Stimulated activated CD4-positive, alpha-beta T cell treated with anti-CD3 and anti-CD28 coated beads, Interleukin-12 subunit alpha, Interleukin-12 subunit beta, amount 100 ng/mL, for 24 hours (primary cell): ENCODE measurements around the gene MS4A1.
A peak's percentile ranks its signal among the peaks of the same experiment; 100 is the strongest.
"Not testable (repeated sequence)": the region's sequence is repeated elsewhere in the genome, so short reads cannot be mapped to it uniquely, and the experiment has no call there.

Experiments
- DNase-seq, 2 experiments: peaks; one replicate each; pipeline ENCODE4 v3.0.0-alpha.2; 2020; ENCODE audit warnings: low read depth in 2 of 2

The MS4A1 gene

GRCh38 chr11:60502221-60502775 is 46.7 kb downstream of the MS4A1 start:
- no peak for DNase-seq

DNA sequence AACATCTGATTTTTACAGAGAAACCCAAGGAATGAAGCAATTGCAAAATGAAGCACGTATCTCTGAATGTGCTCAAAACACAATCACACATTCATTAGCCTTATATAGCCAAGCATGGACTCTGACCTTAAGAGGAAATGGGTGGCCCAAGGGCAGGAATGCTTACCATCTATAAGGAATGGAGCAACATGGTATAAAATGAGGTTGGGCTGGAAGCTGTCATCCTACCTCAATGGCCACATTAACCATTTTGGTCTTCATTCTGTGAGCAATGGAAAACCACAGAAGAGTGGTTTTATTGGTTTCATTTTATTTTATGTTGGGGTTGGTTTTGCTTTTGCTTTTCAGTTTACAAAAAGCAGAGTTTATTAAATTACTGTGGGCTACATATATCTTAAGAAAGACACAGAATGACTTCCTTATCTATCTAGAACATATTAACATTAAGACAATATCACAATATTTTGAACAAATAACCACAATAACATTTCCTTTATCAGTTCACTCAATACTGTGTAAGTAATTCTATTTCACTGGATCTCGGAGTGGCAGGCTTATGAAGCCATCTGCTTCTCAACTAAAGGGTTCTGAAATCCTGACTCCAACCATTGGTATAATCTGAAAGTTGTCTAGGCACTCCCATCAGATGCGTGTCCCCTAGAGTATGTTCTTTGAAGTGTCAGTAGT is 48.7 kb downstream of the MS4A1 start:
- DNase-seq: peak in 1 of 2 experiments; percentile 6

DNA sequence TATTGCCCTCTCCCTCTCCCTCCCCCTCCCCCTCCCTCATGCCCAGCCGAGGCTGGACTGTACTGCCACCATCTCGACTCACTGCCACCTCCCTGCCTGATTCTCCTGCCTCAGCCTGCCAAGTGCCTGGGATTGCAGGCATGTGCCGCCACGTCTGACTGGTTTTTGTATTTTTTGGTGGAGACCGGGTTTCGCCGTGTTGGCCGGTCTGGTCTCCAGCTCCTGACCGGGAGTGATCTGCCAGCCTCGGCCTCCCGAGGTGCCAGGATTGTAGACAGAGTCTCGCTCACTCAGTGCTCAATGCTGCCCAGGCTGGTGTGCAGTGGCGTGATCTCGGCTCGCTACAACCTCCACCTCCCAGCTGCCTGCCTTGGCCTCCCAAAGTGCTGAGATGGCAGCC is 54.0 kb downstream of the MS4A1 start:
- not testable (repeated sequence) for DNase-seq

DNA sequence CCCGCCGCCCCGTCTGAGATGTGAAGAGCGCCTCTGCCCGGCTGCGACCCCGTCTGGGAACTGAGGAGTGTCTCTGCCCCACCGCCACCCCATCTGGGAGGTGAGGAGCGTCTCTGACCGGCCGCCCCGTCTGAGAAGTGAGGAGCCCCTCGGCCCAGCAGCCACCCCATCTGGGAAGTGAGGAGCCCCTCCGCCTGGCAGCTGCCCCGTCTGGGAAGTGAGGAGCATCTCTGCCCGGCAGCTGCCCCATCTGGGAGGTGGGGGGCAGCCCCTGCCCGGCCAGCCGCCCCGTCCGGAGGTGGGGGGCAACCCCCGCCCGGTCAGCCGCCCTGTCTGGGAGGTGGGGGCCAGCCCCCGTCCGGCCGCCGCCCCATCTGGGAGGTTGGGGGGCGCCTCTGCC is 54.6 kb downstream of the MS4A1 start:
- DNase-seq: not testable (repeated sequence)

- DNase-seq: no peak
Observed at GRCh38 chr11:60511393-60511792, 55.7 kb downstream of the MS4A1 start.

DNA sequence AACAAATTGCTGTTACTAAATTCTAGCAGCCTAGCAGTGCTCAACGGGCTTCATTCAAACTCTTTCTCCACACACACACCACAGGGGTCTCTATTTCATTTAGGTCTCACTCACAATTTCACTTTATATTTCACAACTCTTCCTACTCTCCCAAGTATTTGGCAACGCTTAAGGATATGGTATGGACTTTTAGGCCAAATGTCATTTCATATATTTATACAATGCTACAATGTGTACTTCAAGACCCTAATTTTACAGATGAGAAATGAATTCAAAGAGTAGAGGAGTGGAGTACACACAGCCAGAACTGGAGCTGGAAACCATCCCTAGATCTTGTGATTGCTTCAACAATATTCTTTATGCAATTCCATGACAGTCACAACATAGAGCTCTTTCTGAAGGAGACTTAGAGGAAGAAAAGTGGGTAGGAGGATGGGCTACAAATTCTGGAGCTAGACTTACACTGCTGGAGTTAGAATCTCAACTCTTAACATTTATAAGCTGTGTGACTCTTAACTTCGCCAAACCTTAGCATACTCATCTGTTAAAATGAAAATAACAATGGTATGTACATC is 57.1 kb downstream of the MS4A1 start:
- DNase-seq: no peak

DNA sequence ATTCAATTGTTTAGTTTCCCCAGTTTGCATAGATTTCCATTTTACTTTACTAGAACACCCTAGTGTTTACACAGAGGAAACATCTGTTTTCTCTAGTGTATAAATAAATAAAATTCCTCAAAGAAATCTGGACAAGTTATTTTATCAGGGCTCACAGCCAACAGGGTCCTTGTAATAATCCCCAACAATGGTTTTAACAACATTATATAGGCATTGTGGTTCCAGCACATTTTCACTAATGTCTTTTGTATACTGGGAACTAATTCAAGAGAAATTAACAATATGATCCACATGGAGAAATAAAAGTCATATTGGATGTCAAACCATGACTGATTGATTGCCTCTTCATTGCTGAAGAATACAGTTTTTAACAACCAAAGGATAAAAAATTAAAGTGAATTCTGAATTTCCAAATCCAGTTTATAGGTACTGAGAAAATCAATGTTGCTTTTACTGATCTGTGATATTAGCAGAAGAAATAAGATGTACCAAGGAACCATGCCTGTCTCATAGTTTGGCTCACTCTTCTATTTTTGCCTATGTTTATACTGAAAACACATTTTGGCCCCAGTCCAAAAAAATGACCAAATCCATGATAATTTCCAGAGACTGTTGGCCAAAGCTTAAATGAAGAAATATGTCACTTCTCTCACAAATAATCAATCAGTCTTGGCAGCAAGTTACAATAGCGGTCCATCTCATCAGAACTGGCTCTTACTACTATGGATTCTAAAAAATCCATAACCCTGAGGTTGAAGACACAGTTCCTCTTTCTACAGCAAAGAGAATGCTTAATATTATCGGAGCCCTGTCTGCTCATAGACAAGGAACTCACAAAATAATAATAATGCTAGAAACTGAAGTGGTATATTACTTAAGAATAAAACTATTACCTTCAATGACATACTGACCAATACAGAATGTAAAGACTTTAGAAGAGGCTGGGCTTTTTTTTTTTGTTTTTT is 58.1 kb downstream of the MS4A1 start:
- no peak for DNase-seq

- DNase-seq: no peak
Observed at GRCh38 chr11:60515144-60515855, 59.7 kb downstream of the MS4A1 start, which contains the start of gene MS4A13. Gene MS4A13 (plus strand): TSS chr11:60515392. CDS start chr11:60518084, 2,692 bp downstream.
